ENCODE results near the gene CHD6.

Gene CHD6

GRCh38 chr20:41499961-41500725, 118.0 kb downstream of the CHD6 start:
- no peak for DNase-seq

- DNase-seq = no peak
These were observed 119.1 kb downstream of the CHD6 start for GRCh38 chr20:41499064-41499463.

- no peak for DNase-seq
These were observed 120.8 kb downstream of the CHD6 start for GRCh38 chr20:41497186-41497895.

GRCh38 chr20:41494451-41494850, 123.7 kb downstream of the CHD6 start:
- no peak for DNase-seq

- no peak for DNase-seq
These were observed 134.6 kb downstream of the CHD6 start for GRCh38 chr20:41483553-41483930.

GRCh38 chr20:41482647-41483552, 135.3 kb downstream of the CHD6 start:
- DNase-seq = no peak

GRCh38 chr20:41480054-41480770, 138.0 kb downstream of the CHD6 start:
- DNase-seq = no peak

GRCh38 chr20:41479113-41479512, 139.1 kb downstream of the CHD6 start:
- DNase-seq = no peak

GRCh38 chr20:41478026-41478425, 140.2 kb downstream of the CHD6 start:
- no peak for DNase-seq

- no peak for DNase-seq
These were observed 141.7 kb downstream of the CHD6 start for GRCh38 chr20:41476446-41476845.

GRCh38 chr20:41476013-41476441, 142.2 kb downstream of the CHD6 start:
- no peak for DNase-seq

GRCh38 chr20:41475503-41475902, 142.7 kb downstream of the CHD6 start:
- no peak for DNase-seq

- no peak for DNase-seq
These were observed 147.6 kb downstream of the CHD6 start for GRCh38 chr20:41470362-41471095.

- no peak for DNase-seq
These were observed 148.3 kb downstream of the CHD6 start for GRCh38 chr20:41469868-41470267.

- DNase-seq = no peak
These were observed 149.1 kb downstream of the CHD6 start for GRCh38 chr20:41468994-41469600.

- no peak for DNase-seq
These were observed 150.5 kb downstream of the CHD6 start for GRCh38 chr20:41467690-41468089.

- DNase-seq = no peak
These were observed 151.0 kb downstream of the CHD6 start for GRCh38 chr20:41467220-41467619.

GRCh38 chr20:41463567-41463966, 154.6 kb downstream of the CHD6 start:
- DNase-seq = no peak

GRCh38 chr20:41462372-41463161, 155.6 kb downstream of the CHD6 start:
- DNase-seq = no peak

- DNase-seq = no peak
These were observed 159.4 kb downstream of the CHD6 start for GRCh38 chr20:41458761-41459160.

All from central memory CD4-positive, alpha-beta T cell (primary cell).